ENCODE data around the gene MMP28. TPM values are rescaled to one million over a fixed set of nuclear protein-coding genes. Genes with fewer than 3 reads are reported as not detected.

The MMP28 gene
- polyA plus RNA-seq, 4 donors: 1.9 to 11.0 (median 2.4) TPM

- no peak for DNase-seq (ENCODE audit: low read depth in 4 of 4, low spot score in 3 of 4)
These were observed 49.6 kb downstream of the MMP28 start for GRCh38 chr17:35745749-35746320.

- no peak for DNase-seq (ENCODE audit: low read depth in 4 of 4, low spot score in 3 of 4)
These were observed 50.2 kb downstream of the MMP28 start for GRCh38 chr17:35745246-35745645.

- no peak for DNase-seq (ENCODE audit: low read depth in 4 of 4, low spot score in 3 of 4)
These were observed 50.6 kb downstream of the MMP28 start for GRCh38 chr17:35744830-35745229.

- DNase-seq (ENCODE audit: low read depth in 4 of 4, low spot score in 3 of 4): no peak
These were observed 51.7 kb downstream of the MMP28 start for GRCh38 chr17:35743626-35744328.

- no peak for DNase-seq (ENCODE audit: low read depth in 4 of 4, low spot score in 3 of 4)
These were observed 52.5 kb downstream of the MMP28 start for GRCh38 chr17:35742896-35743477.

GRCh38 chr17:35742496-35742895 lies 52.9 kb downstream of the MMP28 start:
- DNase-seq (ENCODE audit: low read depth in 4 of 4, low spot score in 3 of 4): no peak

GRCh38 chr17:35740997-35741931 lies 54.2 kb downstream of the MMP28 start:
- no peak for DNase-seq (ENCODE audit: low read depth in 4 of 4, low spot score in 3 of 4)

- DNase-seq (ENCODE audit: low read depth in 4 of 4, low spot score in 3 of 4): no peak
These were observed 55.2 kb downstream of the MMP28 start for GRCh38 chr17:35740216-35740615.

- no peak for DNase-seq (ENCODE audit: low read depth in 4 of 4, low spot score in 3 of 4)
These were observed 56.8 kb downstream of the MMP28 start for GRCh38 chr17:35738519-35739133.

- DNase-seq (ENCODE audit: low read depth in 4 of 4, low spot score in 3 of 4): no peak
These were observed 59.2 kb downstream of the MMP28 start for GRCh38 chr17:35736236-35736635.

- no peak for DNase-seq (ENCODE audit: low read depth in 4 of 4, low spot score in 3 of 4)
These were observed 60.2 kb downstream of the MMP28 start for GRCh38 chr17:35735036-35735805.

- DNase-seq (ENCODE audit: low read depth in 4 of 4, low spot score in 3 of 4): no peak
These were observed 61.0 kb downstream of the MMP28 start for GRCh38 chr17:35734396-35734795.

- no peak for DNase-seq (ENCODE audit: low read depth in 4 of 4, low spot score in 3 of 4)
These were observed 62.1 kb downstream of the MMP28 start for GRCh38 chr17:35733366-35733765.

GRCh38 chr17:35732806-35733136 lies 62.7 kb downstream of the MMP28 start:
- DNase-seq (ENCODE audit: low read depth in 4 of 4, low spot score in 3 of 4): no peak

- DNase-seq (ENCODE audit: low read depth in 4 of 4, low spot score in 3 of 4): no peak
These were observed 63.3 kb downstream of the MMP28 start for GRCh38 chr17:35731917-35732805.

GRCh38 chr17:35731239-35731916 lies 64.1 kb downstream of the MMP28 start, which contains the start of gene RASL10B:
Gene RASL10B (plus strand): TSS chr17:35731639. CDS start chr17:35735185, 3,546 bp downstream.
- DNase-seq (ENCODE audit: low read depth in 4 of 4, low spot score in 3 of 4): no peak

GRCh38 chr17:35730400-35731005 lies 64.9 kb downstream of the MMP28 start:
- no peak for DNase-seq (ENCODE audit: low read depth in 4 of 4, low spot score in 3 of 4)

- no peak for DNase-seq (ENCODE audit: low read depth in 4 of 4, low spot score in 3 of 4)
These were observed 66.0 kb downstream of the MMP28 start for GRCh38 chr17:35729405-35729833.

All from left renal pelvis (tissue), 4 donors.